ENCODE data around the gene CCDC33.

DNA sequence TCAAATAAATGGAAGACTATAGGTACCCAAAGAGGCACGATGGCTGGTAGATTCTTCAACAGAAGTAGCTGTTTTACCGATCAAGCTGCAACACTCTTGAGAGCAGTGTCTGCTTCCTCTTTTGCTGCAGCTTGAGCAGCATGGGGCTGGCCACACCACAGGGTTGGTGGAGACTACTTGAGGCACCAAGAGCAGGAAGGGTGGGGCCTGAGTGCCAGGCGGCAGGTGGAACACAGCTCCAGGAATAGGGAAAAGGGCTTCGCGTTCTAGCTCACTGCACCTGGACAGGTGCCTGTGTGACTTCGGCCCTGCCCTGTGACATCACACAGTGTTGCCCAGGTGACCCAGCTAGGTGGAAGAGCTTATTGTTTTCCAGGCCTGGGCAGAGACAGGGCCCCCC lies at the start of gene CCDC33:
- TF ChIP-seq, protein P1, sequence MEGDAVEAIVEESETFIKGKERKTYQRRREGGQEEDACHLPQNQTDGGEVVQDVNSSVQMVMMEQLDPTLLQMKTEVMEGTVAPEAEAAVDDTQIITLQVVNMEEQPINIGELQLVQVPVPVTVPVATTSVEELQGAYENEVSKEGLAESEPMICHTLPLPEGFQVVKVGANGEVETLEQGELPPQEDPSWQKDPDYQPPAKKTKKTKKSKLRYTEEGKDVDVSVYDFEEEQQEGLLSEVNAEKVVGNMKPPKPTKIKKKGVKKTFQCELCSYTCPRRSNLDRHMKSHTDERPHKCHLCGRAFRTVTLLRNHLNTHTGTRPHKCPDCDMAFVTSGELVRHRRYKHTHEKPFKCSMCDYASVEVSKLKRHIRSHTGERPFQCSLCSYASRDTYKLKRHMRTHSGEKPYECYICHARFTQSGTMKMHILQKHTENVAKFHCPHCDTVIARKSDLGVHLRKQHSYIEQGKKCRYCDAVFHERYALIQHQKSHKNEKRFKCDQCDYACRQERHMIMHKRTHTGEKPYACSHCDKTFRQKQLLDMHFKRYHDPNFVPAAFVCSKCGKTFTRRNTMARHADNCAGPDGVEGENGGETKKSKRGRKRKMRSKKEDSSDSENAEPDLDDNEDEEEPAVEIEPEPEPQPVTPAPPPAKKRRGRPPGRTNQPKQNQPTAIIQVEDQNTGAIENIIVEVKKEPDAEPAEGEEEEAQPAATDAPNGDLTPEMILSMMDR (IDR thresholded peaks at IDR 0.05) = no peak
- no peak for TF ChIP-seq POLR2A (IDR thresholded peaks at IDR 0.05)
